HCT116 (cell line): Measurements from ENCODE around the gene SPOCD1. TPM values are rescaled to one million over a fixed set of nuclear protein-coding genes. Genes with fewer than 3 reads are reported as not detected.

Experiments
- ATAC-seq: fragments of 200-7000 bp; cut with Tn5 transposase; 2 replicates; pipeline ENCODE4 v1.9.1; 2020; ENCODE audit warnings: mild to moderate bottlenecking, moderate library complexity
- BruUV-seq: library from RNA; stranded (reverse); fragments of 400-500 nt; replicated peaks from 2 replicates; lab custom pipeline; 2021; lab: Mats Ljungman, UMichigan
- CTCF ChIA-PET: fragments of 300-600 bp; sonication (Branson Sonifier 250); formaldehyde crosslinking; loops from one replicate; lab custom pipeline; 2021; ENCODE audit warnings: antibody characterized with exemption; lab: Charles Lee
- POLR2A ChIA-PET: fragments of 300-600, 350-600 bp; sonication (Branson Sonifier 250); formaldehyde crosslinking; loops from one replicate; lab custom pipeline; 2021; ENCODE audit warnings: antibody characterized with exemption; lab: Charles Lee
- RAD21 ChIA-PET, 2 experiments: fragments of 300-600 bp; sonication (Branson Sonifier 250); formaldehyde crosslinking; loops; one replicate each; lab custom pipeline; 2023; ENCODE audit warnings: low total read pairs in 2 of 2; ENCODE audit not compliant: uncharacterized antibody in 2 of 2, unreplicated experiment in 2 of 2, low non-redundant PET in 1 of 2; lab: Charles Lee
- DNase-seq: peaks from one replicate; pipeline ENCODE4 v3.0.0-alpha.2; 2010; ENCODE audit warnings: low read depth, low spot score
- H2AFZ ChIP-seq: fragments of 200-600 bp; shearing (Covaris generic), sonication (generic); 2 replicates; pipeline ENCODE4 v1.6.1; 2017; ENCODE audit warnings: low read depth, mixed run types, mixed read lengths, antibody characterized with exemption, low read length; ENCODE audit not compliant: poor library complexity, severe bottlenecking
- H3K27ac ChIP-seq: 2 replicates; pipeline ENCODE4 v1.5.1; 2012; ENCODE audit warnings: low read depth, low read length
- H3K27me3 ChIP-seq: fragments of 200-600 bp; sonication (generic); 2 replicates; pipeline ENCODE4 v1.6.1; 2016; ENCODE audit warnings: mixed run types, low read length, mixed read lengths; ENCODE audit not compliant: insufficient read depth
- H3K36me3 ChIP-seq, 2 experiments: fragments of 200-500 bp in 1 of 2; fragments of 200-600 bp in 1 of 2; sonication (Bioruptor generic) in 1 of 2; sonication (generic) in 1 of 2; 2 replicates each; pipeline versions ENCODE4 v1.5.1 to v1.6.1; 2014 to 2016; ENCODE audit warnings: low read length in 2 of 2, inconsistent platforms in 1 of 2, mixed read lengths in 1 of 2, mixed run types in 1 of 2; ENCODE audit not compliant: insufficient read depth in 2 of 2, control insufficient read depth in 1 of 2
- H3K4me1 ChIP-seq, 2 experiments: fragments of 200-600 bp in 1 of 2; sonication (generic) in 1 of 2; 2 replicates each; pipeline versions ENCODE4 v1.5.1 to v1.6.1; 2012 to 2017; ENCODE audit warnings: low read length in 2 of 2, inconsistent platforms in 1 of 2, mild to moderate bottlenecking in 1 of 2, mixed read lengths in 1 of 2, mixed run types in 1 of 2, moderate library complexity in 1 of 2; ENCODE audit not compliant: insufficient read depth in 2 of 2, control insufficient read depth in 1 of 2
- H3K4me2 ChIP-seq: fragments of 200-600 bp; sonication (generic); 2 replicates; pipeline ENCODE4 v1.6.1; 2017; ENCODE audit warnings: mixed run types, low read length, mixed read lengths
- H3K4me3 ChIP-seq, 2 experiments: fragments of 200-600 bp in 1 of 2; sonication (generic) in 1 of 2; replicated peaks in 1 of 2; 2 replicates each; pipeline ENCODE4 v1.5.1; 2011 to 2016; ENCODE audit warnings: low read length in 2 of 2, control low read depth in 1 of 2, low read depth in 1 of 2, mild to moderate bottlenecking in 1 of 2, mixed read lengths in 1 of 2, mixed run types in 1 of 2
- H3K79me2 ChIP-seq: fragments of 200-600 bp; sonication (generic); 2 replicates; pipeline ENCODE4 v1.6.1; 2017; ENCODE audit warnings: mild to moderate bottlenecking, mixed run types, low read length, moderate library complexity, mixed read lengths; ENCODE audit not compliant: insufficient read depth
- H3K9ac ChIP-seq: fragments of 200-600 bp; sonication (generic); 2 replicates; pipeline ENCODE4 v1.6.1; 2016; ENCODE audit warnings: low read length, mixed read lengths
- H3K9me2 ChIP-seq: fragments of 200-600 bp; sonication (generic), shearing (Covaris generic); 2 replicates; pipeline ENCODE4 v1.6.1; 2017; ENCODE audit warnings: mixed run types, mild to moderate bottlenecking, moderate library complexity; ENCODE audit not compliant: insufficient read depth
- H3K9me3 ChIP-seq, 2 experiments: fragments of 200-500 bp in 1 of 2; fragments of 200-600 bp in 1 of 2; sonication (Bioruptor generic) in 1 of 2; sonication (generic) in 1 of 2; 2 replicates each; pipeline ENCODE4 v1.6.1; 2014 to 2017; ENCODE audit warnings: low read length in 2 of 2, mixed read lengths in 2 of 2, inconsistent platforms in 1 of 2, low read depth in 1 of 2, mild to moderate bottlenecking in 1 of 2, mixed run types in 1 of 2, moderate library complexity in 1 of 2; ENCODE audit not compliant: control insufficient read depth in 1 of 2, insufficient read depth in 1 of 2
- H4K20me1 ChIP-seq: fragments of 200-600 bp; sonication (generic), shearing (Covaris generic); 2 replicates; pipeline ENCODE4 v1.6.1; 2017; ENCODE audit warnings: mixed run types, mild to moderate bottlenecking, moderate library complexity; ENCODE audit not compliant: insufficient read depth
- ATF3 ChIP-seq: IDR thresholded peaks from 2 replicates; pipeline ENCODE4 v1.6.1; 2012
- EGR1 ChIP-seq: IDR thresholded peaks from 2 replicates; pipeline ENCODE4 v1.6.1; 2012; ENCODE audit warnings: low read depth
- EZH2 ChIP-seq: fragments of 200-600 bp; sonication (generic); IDR thresholded peaks from 2 replicates; pipeline ENCODE4 v1.6.1; 2017; ENCODE audit warnings: antibody characterized with exemption, mixed run types
- EZH2phosphoT487 ChIP-seq: fragments of 200-600 bp; IDR thresholded peaks from 2 replicates; pipeline ENCODE4 v1.6.1; 2018; ENCODE audit warnings: antibody characterized with exemption, borderline replicate concordance
- POLR2A ChIP-seq: IDR thresholded peaks from 2 replicates; pipeline ENCODE4 v1.7.0; 2011; ENCODE audit warnings: borderline replicate concordance; ENCODE audit not compliant: insufficient read depth, insufficient read length; ENCODE audit errors: extremely low read depth
- POLR2AphosphoS5 ChIP-seq: IDR thresholded peaks from 2 replicates; pipeline ENCODE4 v1.6.1; 2011; ENCODE audit warnings: mild to moderate bottlenecking, low read depth, low read length, moderate library complexity
- SIN3A ChIP-seq: IDR thresholded peaks from 2 replicates; pipeline ENCODE4 v1.6.1; 2012; ENCODE audit warnings: low read depth
- SP1 ChIP-seq: IDR thresholded peaks from 2 replicates; pipeline ENCODE4 v1.6.1; 2012; ENCODE audit warnings: low read depth
- SRF ChIP-seq: IDR thresholded peaks from 2 replicates; pipeline ENCODE4 v1.6.1; 2012; ENCODE audit warnings: low read depth
- ZFX ChIP-seq: fragments of 450-650 bp; IDR thresholded peaks from 2 replicates; pipeline ENCODE4 v1.6.1; 2017
- ZNF274 ChIP-seq: fragments of 200-500 bp; sonication (Bioruptor generic); IDR thresholded peaks from 2 replicates; pipeline ENCODE4 v1.6.1; 2014; ENCODE audit warnings: mild to moderate bottlenecking, low read depth, low read length, inconsistent platforms
- intact Hi-C: fragments of 100-400 bp; cut with micrococcal nuclease; formaldehyde crosslinking; loops from 2 replicates; pipeline ENCODE4 v1.10.0; 2022
- total RNA-seq: library from RNA; stranded (reverse); gene quantifications from one replicate; pipeline ENCODE4 v1.2.1, GENCODE V29; 2021; ENCODE audit not compliant: unreplicated experiment
- TF ChIP-seq, protein P1 (sequence below): IDR thresholded peaks from 2 replicates; pipeline ENCODE4 v1.6.1; 2012

The SPOCD1 gene
- total RNA-seq, 1 experiment from 2014 or later = 5.0 TPM

DNA sequence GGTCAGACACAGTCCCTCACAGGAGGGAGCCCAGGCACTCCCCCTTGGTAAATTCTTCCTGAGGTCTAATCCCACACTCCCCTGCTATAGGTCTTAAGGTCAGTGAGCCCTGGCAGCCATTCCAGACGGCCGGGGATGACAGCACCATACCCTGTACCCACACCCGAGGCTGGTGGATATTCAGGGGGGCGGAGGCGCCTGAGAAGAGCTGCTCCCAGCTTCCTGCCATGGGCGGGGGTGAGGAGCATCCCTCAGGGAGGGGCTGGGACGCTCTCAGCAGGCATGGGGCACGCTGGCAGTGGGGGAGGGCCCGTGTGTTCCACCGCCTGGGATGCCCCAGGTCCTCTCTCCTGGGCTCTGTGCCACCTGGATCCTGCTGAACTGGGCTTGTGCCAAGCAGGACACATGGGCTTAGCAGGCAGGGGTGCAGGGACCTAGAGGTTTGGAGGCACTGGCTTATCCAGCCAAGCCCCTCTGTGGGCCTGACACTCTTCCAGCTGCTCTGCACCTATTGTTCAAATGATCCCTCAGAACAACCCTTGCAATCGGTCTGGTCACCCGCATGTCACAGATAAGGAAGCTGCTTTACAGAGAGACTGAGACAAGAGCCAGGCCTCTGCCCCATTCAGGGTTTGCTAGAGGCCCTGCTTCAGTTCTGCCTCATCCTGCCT, 46.0 kb downstream of the SPOCD1 start:
- Histone ChIP-seq H3K27me3 (no peaks in the 10 kb centered on the region), H3K27ac (no peak overlapping the region), H3K9ac (no peak overlapping the region), H3K9me2 (no peaks in the 10 kb centered on the region), H3K9me3 (no peaks in the 10 kb centered on the region), H3K79me2 (no peaks in the 10 kb centered on the region), H3K36me3 (no peaks in the 10 kb centered on the region), H3K4me2 (no peak overlapping the region), H2AFZ (no peak overlapping the region), H3K4me3 (no peak overlapping the region), H4K20me1 (no peaks in the 10 kb centered on the region), H3K4me1 (peaks cover 9 to 11% of the 10 kb centered on the region in 2 experiments; a peak in 3 of 4 replicates)
- BruUV-seq = no TSS peak
- intact Hi-C loops = no loop called here
- POLR2A ChIA-PET = no interaction called here
- RAD21 ChIA-PET = no interaction called here
- ATAC-seq (no peak), DNase-seq (no peak)
- no peak for TF ChIP-seq SRF
- no peak for TF ChIP-seq POLR2A
- TF ChIP-seq EGR1 = no peak
- TF ChIP-seq ZNF274 = no peak
- TF ChIP-seq, protein P1, sequence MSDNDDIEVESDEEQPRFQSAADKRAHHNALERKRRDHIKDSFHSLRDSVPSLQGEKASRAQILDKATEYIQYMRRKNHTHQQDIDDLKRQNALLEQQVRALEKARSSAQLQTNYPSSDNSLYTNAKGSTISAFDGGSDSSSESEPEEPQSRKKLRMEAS = no peak
- no peak for TF ChIP-seq POLR2AphosphoS5
- TF ChIP-seq EZH2phosphoT487 = no peak
- TF ChIP-seq SP1 = no peak
- TF ChIP-seq EZH2 = no peak
- CTCF ChIA-PET = interaction anchor here (0.6 kb wide), 1 partner anchor 289 kb away, joined by 4 read pairs; no protein-coding TSS in a partner anchor

DNA sequence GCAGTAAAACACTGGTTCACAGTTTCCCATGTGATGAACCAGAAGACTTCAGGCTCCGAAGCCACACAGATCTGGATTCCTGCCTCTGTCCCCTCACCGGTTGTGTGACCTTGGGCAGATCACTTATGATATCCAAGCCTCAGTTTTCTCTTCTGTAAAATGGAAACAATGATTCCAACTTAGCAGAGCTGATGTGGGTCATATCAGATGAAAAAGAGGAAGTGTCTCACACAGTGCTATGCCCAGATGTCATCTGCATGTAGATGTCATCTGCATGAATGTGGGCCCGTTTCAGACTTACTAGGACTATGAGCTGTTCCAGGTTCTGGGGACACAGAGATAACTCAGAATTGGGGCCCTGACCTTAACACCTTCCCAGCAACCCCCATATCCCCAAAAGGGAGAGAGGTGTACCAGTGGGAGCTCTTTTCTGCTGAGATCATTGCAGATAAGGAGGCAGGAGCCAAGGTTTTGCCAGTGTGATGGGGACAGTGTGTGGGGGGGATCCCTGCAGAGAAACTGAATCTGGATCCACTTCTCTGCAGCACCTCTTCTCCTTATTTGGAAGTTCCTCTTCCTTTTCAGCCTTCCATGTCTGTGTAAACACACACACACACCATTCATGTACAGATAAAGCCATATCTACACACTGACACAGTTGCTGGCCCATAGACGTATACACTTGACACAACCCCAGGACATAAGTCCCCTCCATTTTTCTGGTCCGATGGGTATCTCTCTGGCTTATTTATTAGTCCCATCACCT, 46.7 kb downstream of the SPOCD1 start:
- no peaks in the 10 kb centered on the region for H3K36me3 ChIP-seq
- intact Hi-C loops = no loop called here
- no peak for TF ChIP-seq ZFX
- TF ChIP-seq SIN3A = no peak
- no peak for TF ChIP-seq ATF3
- H3K4me2 ChIP-seq = no peak overlapping the region
- no TSS peak for BruUV-seq
- no peaks in the 10 kb centered on the region for H3K79me2 ChIP-seq
- no peak overlapping the region for H3K27ac ChIP-seq
- POLR2A ChIA-PET = no interaction called here
- no peak for DNase-seq
- CTCF ChIA-PET = interaction anchor here (0.9 kb wide), 1 partner anchor 20 kb away, joined by 4 read pairs; no protein-coding TSS in a partner anchor
- H3K27me3 ChIP-seq = no peaks in the 10 kb centered on the region
- no peak overlapping the region for H2AFZ ChIP-seq
- H4K20me1 ChIP-seq = no peaks in the 10 kb centered on the region
- no peak overlapping the region for H3K4me3 ChIP-seq
- H3K9me3 ChIP-seq = no peaks in the 10 kb centered on the region
- peaks cover 13 to 17% of the 10 kb centered on the region in 2 experiments; a peak in 3 of 4 replicates for H3K4me1 ChIP-seq
- H3K9ac ChIP-seq = no peak overlapping the region
- RAD21 ChIA-PET = no interaction called here
- no peak for ATAC-seq
- no peaks in the 10 kb centered on the region for H3K9me2 ChIP-seq
